ENCODE data around the gene PSMC5.

DNA sequence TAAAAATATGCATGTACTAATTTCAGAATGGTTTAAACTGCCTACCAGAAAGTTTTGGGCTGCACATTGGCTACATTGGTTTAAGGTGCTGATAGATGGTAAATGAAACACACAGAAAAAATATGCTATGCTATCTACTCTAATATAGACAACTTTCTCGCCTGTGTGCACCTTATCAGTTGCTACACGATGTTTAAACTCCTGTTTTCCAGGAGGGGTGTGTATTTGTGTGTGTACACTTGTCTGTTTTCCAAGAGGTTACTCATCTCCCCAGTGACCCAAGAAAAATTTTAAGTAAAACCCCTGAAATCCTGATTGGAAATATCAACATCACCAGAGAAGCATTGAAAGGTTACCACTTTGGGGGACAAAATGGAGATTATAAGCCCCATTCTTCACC is 21.6 kb upstream of the PSMC5 start:
- TF ChIP-seq CTCF (IDR thresholded peaks at IDR 0.05; ENCODE audit: insufficient read depth, low read depth, low read length) = no peak
- no peak for TF ChIP-seq EZH2 (IDR thresholded peaks at IDR 0.05; ENCODE audit: insufficient read depth, low read length)
